ENCODE results near the gene UBR2. TPM values are rescaled to one million over a fixed set of nuclear protein-coding genes. Genes with fewer than 3 reads are reported as not detected.

UBR2 gene
- total and polyA plus RNA-seq, 2 donors (not counting 3 experiments of a cell fraction or from before 2014, with no cell fraction given): 8.0 to 22.3 TPM

DNA sequence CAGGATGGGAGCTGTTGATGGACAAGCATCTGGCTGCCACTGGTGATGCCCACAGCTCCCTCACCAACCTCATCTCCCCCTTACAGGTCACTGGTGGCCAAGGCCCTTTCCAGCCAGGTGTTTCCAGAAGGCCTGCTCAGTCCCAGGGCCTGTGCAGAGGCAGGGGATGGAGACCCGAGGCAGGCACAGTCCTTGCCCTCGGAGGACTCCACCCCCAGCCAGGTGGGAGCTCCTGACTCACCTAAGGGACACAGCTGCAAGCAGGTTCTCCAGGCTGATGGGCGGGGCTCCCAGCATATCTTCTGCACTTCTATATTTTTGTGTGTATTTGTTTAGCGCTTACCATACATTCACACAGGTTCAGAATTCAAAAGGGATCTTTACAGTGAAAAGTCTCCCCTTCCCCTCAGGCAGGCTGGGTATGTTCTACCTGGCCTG, 141.1 kb downstream of the UBR2 start:
- FAIRE-seq: no peak
- H3K4me3 ChIP-seq (replicated peaks in 1 of 3; ENCODE audit: insufficient read depth in 1 of 3, low read depth in 1 of 3, low read length in 3 of 3): no peak overlapping the region
- CTCF ChIA-PET: interaction anchor here (0.9 to 1.8 kb wide), 4 partner anchors 10 to 86 kb away, joined by 3 to 9 read pairs (median 3); no protein-coding TSS in a partner anchor

DNA sequence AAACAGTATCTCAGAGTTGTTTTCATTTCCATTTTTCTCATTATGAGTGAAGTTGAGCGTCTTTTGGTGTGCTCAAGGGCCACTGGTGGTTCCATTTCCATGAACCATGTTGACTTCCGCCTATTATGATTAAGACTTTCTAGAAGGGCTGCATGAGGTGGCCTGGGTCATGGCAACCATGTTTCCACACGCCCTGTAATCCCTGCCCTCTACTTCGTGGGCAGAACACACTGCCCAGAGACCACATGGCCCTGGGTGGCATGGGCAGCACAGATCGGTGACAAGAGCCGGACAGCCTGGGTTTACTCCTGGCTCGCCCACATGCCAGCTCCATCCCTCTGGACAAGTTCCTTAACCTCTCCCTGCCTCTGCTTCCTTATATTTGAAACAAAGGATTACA, 143.8 kb downstream of the UBR2 start:
- no peaks in the 10 kb centered on the region for H3K79me2 ChIP-seq (ENCODE audit: control insufficient read depth, insufficient read depth, low read length)
- H3K36me3 ChIP-seq (ENCODE audit: control insufficient read depth in 2 of 2, extremely low read depth in 1 of 2, insufficient read depth in 2 of 2, low read length in 2 of 2): no peaks in the 10 kb centered on the region
- H3K9me3 ChIP-seq (replicated peaks; ENCODE audit: control insufficient read depth, insufficient read depth, low read length): peaks cover 2% of the 10 kb centered on the region
- H3K27ac ChIP-seq (ENCODE audit: insufficient read depth, low read depth, low read length): no peak overlapping the region
- no peaks in the 10 kb centered on the region for H3K9me1 ChIP-seq (replicated peaks; ENCODE audit: control insufficient read depth, extremely low read depth, insufficient read depth, low read length)
- no peaks in the 10 kb centered on the region for H3K4me1 ChIP-seq (ENCODE audit: control insufficient read depth, extremely low read depth, insufficient read depth, low read length)
- CTCF ChIA-PET: interaction anchor here (0.9 kb wide), 1 partner anchor 19 kb away, joined by 5 read pairs; no protein-coding TSS in a partner anchor
- intact Hi-C loops (cut with micrococcal nuclease) (no loop called here), dilution Hi-C loops (cut with MboI; ENCODE audit: extremely low pct_ligation_motif_present, low sequenced_read_pairs) (no loop called here)
- no peak overlapping the region for H2AFZ ChIP-seq (ENCODE audit: low read depth, low read length)
- BruUV-seq (replicated peaks): no TSS peak
- no peak overlapping the region for H3K4me2 ChIP-seq (ENCODE audit: insufficient read depth, low read length)
- FAIRE-seq (no peak), DNase-seq (ENCODE audit: low read depth, low spot score) (no peak)
- no peak overlapping the region for H3K4me3 ChIP-seq (replicated peaks in 1 of 3; ENCODE audit: insufficient read depth in 1 of 3, low read depth in 1 of 3, low read length in 3 of 3)
- no peak for TF ChIP-seq EZH2 (IDR thresholded peaks at IDR 0.05; ENCODE audit: borderline replicate concordance, low read depth, low read length, severe bottlenecking)
- TF ChIP-seq POLR2AphosphoS5 (IDR thresholded peaks at IDR 0.05; ENCODE audit: insufficient read depth, low read depth, low read length): no peak
- no peak for TF ChIP-seq FOS (IDR thresholded peaks at IDR 0.05; ENCODE audit: borderline replicate concordance, insufficient read depth, low read length)
- TF ChIP-seq, protein P1, sequence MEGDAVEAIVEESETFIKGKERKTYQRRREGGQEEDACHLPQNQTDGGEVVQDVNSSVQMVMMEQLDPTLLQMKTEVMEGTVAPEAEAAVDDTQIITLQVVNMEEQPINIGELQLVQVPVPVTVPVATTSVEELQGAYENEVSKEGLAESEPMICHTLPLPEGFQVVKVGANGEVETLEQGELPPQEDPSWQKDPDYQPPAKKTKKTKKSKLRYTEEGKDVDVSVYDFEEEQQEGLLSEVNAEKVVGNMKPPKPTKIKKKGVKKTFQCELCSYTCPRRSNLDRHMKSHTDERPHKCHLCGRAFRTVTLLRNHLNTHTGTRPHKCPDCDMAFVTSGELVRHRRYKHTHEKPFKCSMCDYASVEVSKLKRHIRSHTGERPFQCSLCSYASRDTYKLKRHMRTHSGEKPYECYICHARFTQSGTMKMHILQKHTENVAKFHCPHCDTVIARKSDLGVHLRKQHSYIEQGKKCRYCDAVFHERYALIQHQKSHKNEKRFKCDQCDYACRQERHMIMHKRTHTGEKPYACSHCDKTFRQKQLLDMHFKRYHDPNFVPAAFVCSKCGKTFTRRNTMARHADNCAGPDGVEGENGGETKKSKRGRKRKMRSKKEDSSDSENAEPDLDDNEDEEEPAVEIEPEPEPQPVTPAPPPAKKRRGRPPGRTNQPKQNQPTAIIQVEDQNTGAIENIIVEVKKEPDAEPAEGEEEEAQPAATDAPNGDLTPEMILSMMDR (IDR thresholded peaks at IDR 0.05; ENCODE audit: extremely low read depth in 1 of 2, insufficient read depth in 1 of 2, low read depth in 1 of 2, low read length in 2 of 2): no peak
- no peak for TF ChIP-seq GATA2 (IDR thresholded peaks at IDR 0.05; ENCODE audit: insufficient read depth, insufficient read length, low read depth, low read length)
- no peak for TF ChIP-seq JUN (IDR thresholded peaks at IDR 0.05; ENCODE audit: borderline replicate concordance, insufficient read depth, insufficient read length, low read depth)
- TF ChIP-seq MYC (IDR thresholded peaks at IDR 0.05; ENCODE audit: low read depth, low read length): no peak
- no peak for TF ChIP-seq POLR2A (IDR thresholded peaks at IDR 0.05; ENCODE audit: low read depth, low read length)
- TF ChIP-seq, protein P2, sequence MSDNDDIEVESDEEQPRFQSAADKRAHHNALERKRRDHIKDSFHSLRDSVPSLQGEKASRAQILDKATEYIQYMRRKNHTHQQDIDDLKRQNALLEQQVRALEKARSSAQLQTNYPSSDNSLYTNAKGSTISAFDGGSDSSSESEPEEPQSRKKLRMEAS (IDR thresholded peaks at IDR 0.05; ENCODE audit: insufficient read depth, insufficient read length): no peak
- no peak overlapping the region for H3K9ac ChIP-seq (replicated peaks; ENCODE audit: extremely low read depth, insufficient read depth, low read length)
- POLR2A ChIA-PET: no interaction called here
- no peaks in the 10 kb centered on the region for H3K27me3 ChIP-seq (ENCODE audit: control insufficient read depth in 2 of 2, insufficient read depth in 2 of 2, low read length in 2 of 2)
- H4K20me1 ChIP-seq (replicated peaks; ENCODE audit: control insufficient read depth, extremely low read depth, insufficient read depth, low read length): no peaks in the 10 kb centered on the region

More for the DNA sequence above, 141.1 kb downstream of the UBR2 start:
- Histone ChIP-seq H3K79me2 (ENCODE audit: control insufficient read depth, insufficient read depth, low read length) (no peaks in the 10 kb centered on the region), H3K27me3 (ENCODE audit: control insufficient read depth in 2 of 2, insufficient read depth in 2 of 2, low read length in 2 of 2) (no peaks in the 10 kb centered on the region), H4K20me1 (replicated peaks; ENCODE audit: control insufficient read depth, extremely low read depth, insufficient read depth, low read length) (no peaks in the 10 kb centered on the region), H3K36me3 (ENCODE audit: control insufficient read depth in 2 of 2, extremely low read depth in 1 of 2, insufficient read depth in 2 of 2, low read length in 2 of 2) (no peaks in the 10 kb centered on the region), H3K9me3 (replicated peaks; ENCODE audit: control insufficient read depth, insufficient read depth, low read length) (no peaks in the 10 kb centered on the region), H3K4me2 (ENCODE audit: insufficient read depth, low read length) (no peak overlapping the region), H3K4me1 (ENCODE audit: control insufficient read depth, extremely low read depth, insufficient read depth, low read length) (no peaks in the 10 kb centered on the region), H2AFZ (ENCODE audit: low read depth, low read length) (no peak overlapping the region), H3K27ac (ENCODE audit: insufficient read depth, low read depth, low read length) (no peak overlapping the region), H3K9ac (replicated peaks; ENCODE audit: extremely low read depth, insufficient read depth, low read length) (no peak overlapping the region), H3K9me1 (replicated peaks; ENCODE audit: control insufficient read depth, extremely low read depth, insufficient read depth, low read length) (no peaks in the 10 kb centered on the region)
- TF ChIP-seq, protein P2 (IDR thresholded peaks at IDR 0.05; ENCODE audit: insufficient read depth, insufficient read length): no peak
- TF ChIP-seq EZH2 (IDR thresholded peaks at IDR 0.05; ENCODE audit: borderline replicate concordance, low read depth, low read length, severe bottlenecking): no peak
- BruUV-seq (replicated peaks): no TSS peak
- DNase-seq (ENCODE audit: low read depth, low spot score): no peak
- POLR2A ChIA-PET: no interaction called here
- dilution Hi-C loops (cut with MboI; ENCODE audit: extremely low pct_ligation_motif_present, low sequenced_read_pairs) (no loop called here), intact Hi-C loops (cut with micrococcal nuclease) (no loop called here)

Measured in endothelial cell of umbilical vein (primary cell).